IPS-20b (cell line): ENCODE data around the gene CROT.

Experiments used
- H3K27ac ChIP-seq: one replicate; pipeline ENCODE4 v1.5.1; 2013; ENCODE audit warnings: low read length
- H3K27me3 ChIP-seq: 2 replicates; pipeline ENCODE4 v1.6.1; 2013; ENCODE audit warnings: mild to moderate bottlenecking, low read length, inconsistent platforms; ENCODE audit not compliant: insufficient read depth
- H3K36me3 ChIP-seq: 2 replicates; pipeline ENCODE4 v1.6.1; 2013; ENCODE audit warnings: low read depth, mild to moderate bottlenecking, inconsistent platforms, low read length, moderate library complexity; ENCODE audit not compliant: insufficient read depth
- H3K4me1 ChIP-seq: 2 replicates; pipeline ENCODE4 v1.6.1; 2013; ENCODE audit warnings: mild to moderate bottlenecking, control low read depth, inconsistent platforms, low read length, moderate library complexity; ENCODE audit not compliant: insufficient read depth
- H3K4me3 ChIP-seq: 2 replicates; pipeline ENCODE4 v1.5.1; 2013; ENCODE audit warnings: mild to moderate bottlenecking, low read length, inconsistent platforms
- H3K9ac ChIP-seq: 2 replicates; pipeline ENCODE4 v1.6.1; 2013; ENCODE audit warnings: low read depth, mild to moderate bottlenecking, inconsistent platforms, low read length, moderate library complexity
- H3K9me3 ChIP-seq: 2 replicates; pipeline ENCODE4 v1.6.1; 2013; ENCODE audit warnings: mild to moderate bottlenecking, low read depth, low read length, inconsistent platforms; ENCODE audit not compliant: insufficient read depth

Gene CROT

GRCh38 chr7:87375662-87376435 lies 30.4 kb downstream of the CROT start:
- no peaks in the 10 kb centered on the region for H3K36me3 ChIP-seq
- no peak overlapping the region for H3K4me3 ChIP-seq
- H3K9me3 ChIP-seq, result no peaks in the 10 kb centered on the region
- H3K4me1 ChIP-seq, result no peaks in the 10 kb centered on the region
- no peak overlapping the region for H3K27ac ChIP-seq
- H3K27me3 ChIP-seq, result no peaks in the 10 kb centered on the region
- no peak overlapping the region for H3K9ac ChIP-seq

GRCh38 chr7:87380905-87381304 lies 35.4 kb downstream of the CROT start:
- Histone ChIP-seq H3K9me3 (no peaks in the 10 kb centered on the region; the same call in 1 of the 2 replicates), H3K27ac (no peak overlapping the region), H3K36me3 (no peaks in the 10 kb centered on the region), H3K4me1 (no peaks in the 10 kb centered on the region), H3K4me3 (no peak overlapping the region), H3K27me3 (no peaks in the 10 kb centered on the region), H3K9ac (no peak overlapping the region)

GRCh38 chr7:87391020-87391701 lies 45.7 kb downstream of the CROT start:
- no peaks in the 10 kb centered on the region for H3K9me3 ChIP-seq
- no peaks in the 10 kb centered on the region for H3K27me3 ChIP-seq
- H3K4me3 ChIP-seq, result no peak overlapping the region
- no peak overlapping the region for H3K9ac ChIP-seq
- H3K36me3 ChIP-seq, result no peaks in the 10 kb centered on the region
- no peaks in the 10 kb centered on the region for H3K4me1 ChIP-seq
- no peak overlapping the region for H3K27ac ChIP-seq

GRCh38 chr7:87395442-87396020 lies 50.1 kb downstream of the CROT start:
- Histone ChIP-seq H3K36me3 (no peaks in the 10 kb centered on the region), H3K9ac (no peak overlapping the region), H3K9me3 (no peaks in the 10 kb centered on the region), H3K27ac (no peak overlapping the region), H3K4me3 (no peak overlapping the region), H3K27me3 (no peaks in the 10 kb centered on the region), H3K4me1 (no peaks in the 10 kb centered on the region)

GRCh38 chr7:87398446-87398845 lies 53.0 kb downstream of the CROT start:
- no peaks in the 10 kb centered on the region for H3K27me3 ChIP-seq
- H3K4me1 ChIP-seq, result no peaks in the 10 kb centered on the region
- H3K9me3 ChIP-seq, result no peaks in the 10 kb centered on the region
- no peak overlapping the region for H3K4me3 ChIP-seq
- H3K9ac ChIP-seq, result no peak overlapping the region
- no peak overlapping the region for H3K27ac ChIP-seq
- H3K36me3 ChIP-seq, result no peaks in the 10 kb centered on the region

GRCh38 chr7:87404674-87405073 lies 59.2 kb downstream of the CROT start:
- Histone ChIP-seq H3K36me3 (no peaks in the 10 kb centered on the region), H3K27me3 (no peaks in the 10 kb centered on the region), H3K4me1 (no peaks in the 10 kb centered on the region), H3K27ac (no peak overlapping the region), H3K9ac (no peak overlapping the region), H3K4me3 (no peak overlapping the region), H3K9me3 (no peaks in the 10 kb centered on the region)

- H3K27ac ChIP-seq, result no peak overlapping the region
- no peak overlapping the region for H3K4me3 ChIP-seq
- no peaks in the 10 kb centered on the region for H3K4me1 ChIP-seq
- H3K9me3 ChIP-seq, result no peaks in the 10 kb centered on the region
- H3K9ac ChIP-seq, result no peak overlapping the region
- no peaks in the 10 kb centered on the region for H3K27me3 ChIP-seq
- H3K36me3 ChIP-seq, result no peaks in the 10 kb centered on the region
Measured at GRCh38 chr7:87411186-87411585, 65.7 kb downstream of the CROT start.

GRCh38 chr7:87413029-87413428 lies 67.6 kb downstream of the CROT start:
- Histone ChIP-seq H3K9me3 (no peaks in the 10 kb centered on the region), H3K27ac (no peak overlapping the region), H3K4me3 (no peak overlapping the region), H3K4me1 (no peaks in the 10 kb centered on the region), H3K36me3 (no peaks in the 10 kb centered on the region), H3K27me3 (no peaks in the 10 kb centered on the region), H3K9ac (no peak overlapping the region)

GRCh38 chr7:87413951-87414793 lies 68.7 kb downstream of the CROT start:
- Histone ChIP-seq H3K9me3 (no peaks in the 10 kb centered on the region), H3K27ac (no peak overlapping the region), H3K4me3 (no peak overlapping the region), H3K27me3 (no peaks in the 10 kb centered on the region), H3K9ac (no peak overlapping the region), H3K36me3 (no peaks in the 10 kb centered on the region), H3K4me1 (no peaks in the 10 kb centered on the region)

- no peak overlapping the region for H3K4me3 ChIP-seq
- no peaks in the 10 kb centered on the region for H3K36me3 ChIP-seq
- H3K9ac ChIP-seq, result no peak overlapping the region
- no peaks in the 10 kb centered on the region for H3K27me3 ChIP-seq
- no peaks in the 10 kb centered on the region for H3K4me1 ChIP-seq
- no peak overlapping the region for H3K27ac ChIP-seq
- no peaks in the 10 kb centered on the region for H3K9me3 ChIP-seq
Measured at GRCh38 chr7:87414794-87415188, 69.3 kb downstream of the CROT start.

GRCh38 chr7:87416682-87417587 lies 71.5 kb downstream of the CROT start:
- no peak overlapping the region for H3K27ac ChIP-seq
- H3K4me1 ChIP-seq, result no peaks in the 10 kb centered on the region
- no peak overlapping the region for H3K9ac ChIP-seq
- no peaks in the 10 kb centered on the region for H3K9me3 ChIP-seq
- H3K36me3 ChIP-seq, result no peaks in the 10 kb centered on the region
- no peaks in the 10 kb centered on the region for H3K27me3 ChIP-seq
- no peak overlapping the region for H3K4me3 ChIP-seq
